Measurements from ENCODE around the gene BANK1.

DNA sequence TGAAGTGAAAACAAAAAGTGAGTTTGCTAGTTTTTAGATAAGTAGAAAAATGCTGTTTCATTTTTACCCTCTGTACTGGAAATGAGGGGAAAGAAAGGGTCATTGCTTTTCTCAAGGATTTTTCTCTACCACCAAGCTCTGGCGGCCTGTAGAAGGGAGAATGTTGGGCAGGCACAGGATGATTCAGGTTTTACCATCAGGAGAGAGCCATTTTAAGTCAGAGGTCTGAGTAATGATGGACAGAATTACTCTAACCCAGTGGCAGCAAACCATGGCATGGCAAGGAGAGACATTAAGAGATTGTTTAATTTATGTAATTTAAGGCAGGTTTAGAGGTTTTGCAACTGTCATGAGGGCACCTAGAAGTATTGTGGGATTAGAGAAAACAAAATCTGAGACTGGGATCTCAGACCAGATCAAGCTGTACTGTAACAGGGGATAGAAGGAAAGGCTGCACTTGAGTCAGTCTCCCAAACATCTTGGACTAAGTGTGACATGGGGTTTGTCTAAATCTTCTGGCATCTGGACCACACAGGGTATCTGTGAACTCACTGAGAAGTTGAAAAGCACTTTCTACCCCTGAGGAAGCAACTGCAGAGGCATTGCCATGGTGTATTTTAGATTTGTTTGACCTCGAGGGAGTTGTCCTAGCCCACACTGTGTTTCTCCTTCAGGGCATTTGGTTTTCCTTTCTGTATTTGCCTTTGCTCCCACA, 81.6 kb downstream of the BANK1 start:
- TF ChIP-seq, protein P1, sequence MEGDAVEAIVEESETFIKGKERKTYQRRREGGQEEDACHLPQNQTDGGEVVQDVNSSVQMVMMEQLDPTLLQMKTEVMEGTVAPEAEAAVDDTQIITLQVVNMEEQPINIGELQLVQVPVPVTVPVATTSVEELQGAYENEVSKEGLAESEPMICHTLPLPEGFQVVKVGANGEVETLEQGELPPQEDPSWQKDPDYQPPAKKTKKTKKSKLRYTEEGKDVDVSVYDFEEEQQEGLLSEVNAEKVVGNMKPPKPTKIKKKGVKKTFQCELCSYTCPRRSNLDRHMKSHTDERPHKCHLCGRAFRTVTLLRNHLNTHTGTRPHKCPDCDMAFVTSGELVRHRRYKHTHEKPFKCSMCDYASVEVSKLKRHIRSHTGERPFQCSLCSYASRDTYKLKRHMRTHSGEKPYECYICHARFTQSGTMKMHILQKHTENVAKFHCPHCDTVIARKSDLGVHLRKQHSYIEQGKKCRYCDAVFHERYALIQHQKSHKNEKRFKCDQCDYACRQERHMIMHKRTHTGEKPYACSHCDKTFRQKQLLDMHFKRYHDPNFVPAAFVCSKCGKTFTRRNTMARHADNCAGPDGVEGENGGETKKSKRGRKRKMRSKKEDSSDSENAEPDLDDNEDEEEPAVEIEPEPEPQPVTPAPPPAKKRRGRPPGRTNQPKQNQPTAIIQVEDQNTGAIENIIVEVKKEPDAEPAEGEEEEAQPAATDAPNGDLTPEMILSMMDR (tag by site-specific recombination; IDR thresholded peaks at IDR 0.05), result no peak
- no peak for TF ChIP-seq ELK4 (IDR thresholded peaks at IDR 0.05; ENCODE audit: borderline replicate concordance, low read depth, low read length)
- no peak for TF ChIP-seq ZNF76 (tag by site-specific recombination; IDR thresholded peaks at IDR 0.05; ENCODE audit: borderline replicate concordance, low read depth)
- TF ChIP-seq ZNF704 (tag by site-specific recombination; IDR thresholded peaks at IDR 0.05), result no peak
- TF ChIP-seq ZBTB21 (tag by site-specific recombination; IDR thresholded peaks at IDR 0.05), result no peak
- no peak for TF ChIP-seq KLF10 (tag by site-specific recombination; IDR thresholded peaks at IDR 0.05)
- TF ChIP-seq SALL2 (tag by site-specific recombination; IDR thresholded peaks at IDR 0.05; ENCODE audit: borderline replicate concordance), result no peak
- TF ChIP-seq, protein P2, sequence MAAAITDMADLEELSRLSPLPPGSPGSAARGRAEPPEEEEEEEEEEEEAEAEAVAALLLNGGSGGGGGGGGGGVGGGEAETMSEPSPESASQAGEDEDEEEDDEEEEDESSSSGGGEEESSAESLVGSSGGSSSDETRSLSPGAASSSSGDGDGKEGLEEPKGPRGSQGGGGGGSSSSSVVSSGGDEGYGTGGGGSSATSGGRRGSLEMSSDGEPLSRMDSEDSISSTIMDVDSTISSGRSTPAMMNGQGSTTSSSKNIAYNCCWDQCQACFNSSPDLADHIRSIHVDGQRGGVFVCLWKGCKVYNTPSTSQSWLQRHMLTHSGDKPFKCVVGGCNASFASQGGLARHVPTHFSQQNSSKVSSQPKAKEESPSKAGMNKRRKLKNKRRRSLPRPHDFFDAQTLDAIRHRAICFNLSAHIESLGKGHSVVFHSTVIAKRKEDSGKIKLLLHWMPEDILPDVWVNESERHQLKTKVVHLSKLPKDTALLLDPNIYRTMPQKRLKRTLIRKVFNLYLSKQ (tag by site-specific recombination; IDR thresholded peaks at IDR 0.05; ENCODE audit: borderline replicate concordance), result no peak
- no peak for TF ChIP-seq ZNF664 (tag by site-specific recombination; IDR thresholded peaks at IDR 0.05)
- no peak for TF ChIP-seq KLF16 (tag by site-specific recombination; IDR thresholded peaks at IDR 0.05)
- TF ChIP-seq, protein P3, sequence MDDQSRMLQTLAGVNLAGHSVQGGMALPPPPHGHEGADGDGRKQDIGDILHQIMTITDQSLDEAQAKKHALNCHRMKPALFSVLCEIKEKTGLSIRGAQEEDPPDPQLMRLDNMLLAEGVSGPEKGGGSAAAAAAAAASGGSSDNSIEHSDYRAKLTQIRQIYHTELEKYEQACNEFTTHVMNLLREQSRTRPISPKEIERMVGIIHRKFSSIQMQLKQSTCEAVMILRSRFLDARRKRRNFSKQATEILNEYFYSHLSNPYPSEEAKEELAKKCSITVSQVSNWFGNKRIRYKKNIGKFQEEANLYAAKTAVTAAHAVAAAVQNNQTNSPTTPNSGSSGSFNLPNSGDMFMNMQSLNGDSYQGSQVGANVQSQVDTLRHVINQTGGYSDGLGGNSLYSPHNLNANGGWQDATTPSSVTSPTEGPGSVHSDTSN (CRISPR knock-in tag; IDR thresholded peaks at IDR 0.05), result no peak
- no peak for TF ChIP-seq ZNF416 (tag by site-specific recombination; IDR thresholded peaks at IDR 0.05)
- TF ChIP-seq ZNF423 (tag by site-specific recombination; IDR thresholded peaks at IDR 0.05), result no peak

Measured in HEK293 (cell line).